ENCODE results near the gene MPPED1.

MPPED1 gene

GRCh38 chr22:43514476-43515157 lies 102.8 kb downstream of the MPPED1 start:
- Histone ChIP-seq H3K9me3 (ENCODE audit: control insufficient read depth, insufficient read depth, low read depth, low read length) (no peaks in the 10 kb centered on the region), H3K36me3 (ENCODE audit: control insufficient read depth, insufficient read depth, low read length) (no peaks in the 10 kb centered on the region), H3K27ac (ENCODE audit: low read depth, low read length) (no peak overlapping the region), H3K4me1 (ENCODE audit: control insufficient read depth, insufficient read depth, low read length) (no peaks in the 10 kb centered on the region), H3K9ac (ENCODE audit: low read length) (no peak overlapping the region), H3K27me3 (ENCODE audit: control insufficient read depth, insufficient read depth, low read length) (no peaks in the 10 kb centered on the region), H3K4me3 (ENCODE audit: low read depth, low read length) (no peak overlapping the region)

DNA sequence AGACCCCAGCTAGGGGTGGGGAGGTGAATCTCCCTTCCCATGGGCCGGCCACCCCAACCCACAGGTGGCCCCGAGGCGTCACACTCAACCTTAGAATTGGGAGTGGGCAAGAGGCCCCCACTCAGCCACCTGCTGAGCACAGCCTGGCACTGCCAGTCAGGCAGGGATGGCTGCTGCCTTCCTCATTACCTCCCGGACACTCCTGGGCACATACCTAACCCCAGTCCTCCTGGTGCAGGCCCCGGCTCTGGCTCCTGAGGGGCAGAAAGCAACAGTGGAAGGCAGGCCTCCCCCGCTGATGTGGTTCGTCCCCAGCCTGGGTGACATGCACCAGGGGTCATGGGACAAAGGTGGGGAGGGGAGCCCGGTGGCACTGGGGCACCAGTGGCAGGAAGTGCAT lies 103.6 kb downstream of the MPPED1 start:
- no peak overlapping the region for H3K9ac ChIP-seq (ENCODE audit: low read length)
- no peaks in the 10 kb centered on the region for H3K4me1 ChIP-seq (ENCODE audit: control insufficient read depth, insufficient read depth, low read length)
- no peak overlapping the region for H3K27ac ChIP-seq (ENCODE audit: low read depth, low read length)
- no peaks in the 10 kb centered on the region for H3K9me3 ChIP-seq (ENCODE audit: control insufficient read depth, insufficient read depth, low read depth, low read length)
- H3K36me3 ChIP-seq (ENCODE audit: control insufficient read depth, insufficient read depth, low read length) = no peaks in the 10 kb centered on the region
- H3K27me3 ChIP-seq (ENCODE audit: control insufficient read depth, insufficient read depth, low read length) = no peaks in the 10 kb centered on the region
- no peak overlapping the region for H3K4me3 ChIP-seq (ENCODE audit: low read depth, low read length)

DNA sequence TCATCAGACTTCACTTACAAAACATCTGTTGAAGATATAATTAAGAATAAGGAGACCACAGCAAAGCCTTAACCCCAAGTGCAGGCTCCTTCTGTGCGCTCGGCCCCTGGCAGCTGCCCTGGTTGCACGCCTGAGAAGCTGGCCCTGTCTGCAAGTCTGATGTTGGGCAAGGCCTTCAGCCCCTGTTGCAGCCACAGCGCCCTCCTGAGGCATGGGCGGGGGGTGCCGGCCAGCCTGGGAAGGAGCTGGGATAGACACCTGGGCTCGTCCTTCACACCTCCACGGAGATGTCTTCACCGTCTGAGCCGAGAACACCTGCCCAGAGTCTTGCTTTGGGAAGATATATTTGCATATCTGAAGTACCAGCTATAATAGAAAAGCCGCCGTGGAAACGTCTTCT lies 104.1 kb downstream of the MPPED1 start:
- Histone ChIP-seq H3K9ac (ENCODE audit: low read length) (no peak overlapping the region), H3K27ac (ENCODE audit: low read depth, low read length) (no peak overlapping the region), H3K27me3 (ENCODE audit: control insufficient read depth, insufficient read depth, low read length) (no peaks in the 10 kb centered on the region), H3K9me3 (ENCODE audit: control insufficient read depth, insufficient read depth, low read depth, low read length) (no peaks in the 10 kb centered on the region), H3K4me1 (ENCODE audit: control insufficient read depth, insufficient read depth, low read length) (no peaks in the 10 kb centered on the region), H3K4me3 (ENCODE audit: low read depth, low read length) (no peak overlapping the region), H3K36me3 (ENCODE audit: control insufficient read depth, insufficient read depth, low read length) (no peaks in the 10 kb centered on the region)

- no peak overlapping the region for H3K9ac ChIP-seq (ENCODE audit: low read length)
- H3K36me3 ChIP-seq (ENCODE audit: control insufficient read depth, insufficient read depth, low read length) = no peaks in the 10 kb centered on the region
- H3K4me1 ChIP-seq (ENCODE audit: control insufficient read depth, insufficient read depth, low read length) = no peaks in the 10 kb centered on the region
- H3K27ac ChIP-seq (ENCODE audit: low read depth, low read length) = no peak overlapping the region
- no peaks in the 10 kb centered on the region for H3K9me3 ChIP-seq (ENCODE audit: control insufficient read depth, insufficient read depth, low read depth, low read length)
- H3K27me3 ChIP-seq (ENCODE audit: control insufficient read depth, insufficient read depth, low read length) = no peaks in the 10 kb centered on the region
- H3K4me3 ChIP-seq (ENCODE audit: low read depth, low read length) = no peak overlapping the region
Observed at GRCh38 chr22:43516386-43516785, 104.6 kb downstream of the MPPED1 start.

DNA sequence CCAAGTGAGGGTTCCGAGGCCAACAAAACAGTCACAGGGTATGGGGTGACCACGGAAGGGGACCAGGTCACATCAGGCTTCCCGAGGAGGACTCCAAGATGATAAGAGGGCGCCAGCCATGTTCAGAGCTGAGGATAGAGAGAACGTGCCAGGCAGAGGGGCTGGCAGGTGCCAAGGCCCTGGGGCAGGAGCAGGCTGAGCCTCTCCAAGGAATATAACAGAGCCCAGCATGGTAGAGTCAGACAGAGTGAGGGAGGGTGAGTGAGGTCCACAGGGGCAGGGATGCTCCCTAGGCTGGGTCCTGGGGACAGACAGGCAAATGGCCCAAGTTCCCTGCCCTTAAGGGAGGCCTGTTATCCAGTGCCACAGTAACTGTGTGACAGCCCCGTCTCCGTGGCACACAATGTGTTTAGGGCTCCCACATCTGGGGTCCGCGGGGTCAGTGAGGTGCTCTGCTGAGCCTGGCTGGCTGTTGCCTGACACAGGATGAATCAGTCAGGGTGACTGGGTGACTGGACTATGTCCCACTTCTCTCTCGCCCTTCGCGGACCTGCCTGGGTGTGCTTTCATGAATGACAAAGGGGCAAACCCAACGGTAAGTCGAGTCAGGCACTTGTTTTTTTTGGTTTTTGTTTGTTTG lies 105.3 kb downstream of the MPPED1 start:
- Histone ChIP-seq H3K9ac (ENCODE audit: low read length) (no peak overlapping the region), H3K4me1 (ENCODE audit: control insufficient read depth, insufficient read depth, low read length) (no peaks in the 10 kb centered on the region), H3K9me3 (ENCODE audit: control insufficient read depth, insufficient read depth, low read depth, low read length) (no peaks in the 10 kb centered on the region), H3K27ac (ENCODE audit: low read depth, low read length) (no peak overlapping the region), H3K4me3 (ENCODE audit: low read depth, low read length) (no peak overlapping the region), H3K27me3 (ENCODE audit: control insufficient read depth, insufficient read depth, low read length) (no peaks in the 10 kb centered on the region), H3K36me3 (ENCODE audit: control insufficient read depth, insufficient read depth, low read length) (no peaks in the 10 kb centered on the region)

GRCh38 chr22:43520632-43521039 lies 108.8 kb downstream of the MPPED1 start:
- no peak overlapping the region for H3K9ac ChIP-seq (ENCODE audit: low read length)
- no peaks in the 10 kb centered on the region for H3K9me3 ChIP-seq (ENCODE audit: control insufficient read depth, insufficient read depth, low read depth, low read length)
- no peaks in the 10 kb centered on the region for H3K27me3 ChIP-seq (ENCODE audit: control insufficient read depth, insufficient read depth, low read length)
- H3K27ac ChIP-seq (ENCODE audit: low read depth, low read length) = no peak overlapping the region
- no peaks in the 10 kb centered on the region for H3K4me1 ChIP-seq (ENCODE audit: control insufficient read depth, insufficient read depth, low read length)
- no peaks in the 10 kb centered on the region for H3K36me3 ChIP-seq (ENCODE audit: control insufficient read depth, insufficient read depth, low read length)
- H3K4me3 ChIP-seq (ENCODE audit: low read depth, low read length) = no peak overlapping the region

DNA sequence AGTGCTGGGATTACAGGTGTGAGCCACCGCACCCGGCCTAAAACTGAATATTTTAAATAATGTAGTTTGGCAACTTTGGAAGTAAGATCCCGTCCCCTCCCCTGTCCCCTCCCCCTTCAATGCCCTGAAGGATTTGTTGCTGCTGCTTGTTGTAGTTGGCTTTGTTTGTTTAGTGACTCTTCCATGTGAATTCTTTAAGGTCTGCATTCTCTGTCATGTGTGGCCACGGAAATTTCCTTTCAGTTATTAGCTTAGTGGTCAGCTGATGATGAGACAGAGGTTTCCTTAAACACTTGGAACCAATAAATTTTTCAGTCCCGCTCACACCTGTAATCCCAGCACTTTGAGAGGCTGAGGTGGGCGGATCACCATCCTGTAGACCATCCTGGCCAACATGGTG lies 109.9 kb downstream of the MPPED1 start:
- H3K36me3 ChIP-seq (ENCODE audit: control insufficient read depth, insufficient read depth, low read length) = no peaks in the 10 kb centered on the region
- H3K4me3 ChIP-seq (ENCODE audit: low read depth, low read length) = no peak overlapping the region
- H3K9ac ChIP-seq (ENCODE audit: low read length) = no peak overlapping the region
- H3K27ac ChIP-seq (ENCODE audit: low read depth, low read length) = no peak overlapping the region
- H3K4me1 ChIP-seq (ENCODE audit: control insufficient read depth, insufficient read depth, low read length) = no peaks in the 10 kb centered on the region
- H3K27me3 ChIP-seq (ENCODE audit: control insufficient read depth, insufficient read depth, low read length) = no peaks in the 10 kb centered on the region
- H3K9me3 ChIP-seq (ENCODE audit: control insufficient read depth, insufficient read depth, low read depth, low read length) = no peaks in the 10 kb centered on the region

DNA sequence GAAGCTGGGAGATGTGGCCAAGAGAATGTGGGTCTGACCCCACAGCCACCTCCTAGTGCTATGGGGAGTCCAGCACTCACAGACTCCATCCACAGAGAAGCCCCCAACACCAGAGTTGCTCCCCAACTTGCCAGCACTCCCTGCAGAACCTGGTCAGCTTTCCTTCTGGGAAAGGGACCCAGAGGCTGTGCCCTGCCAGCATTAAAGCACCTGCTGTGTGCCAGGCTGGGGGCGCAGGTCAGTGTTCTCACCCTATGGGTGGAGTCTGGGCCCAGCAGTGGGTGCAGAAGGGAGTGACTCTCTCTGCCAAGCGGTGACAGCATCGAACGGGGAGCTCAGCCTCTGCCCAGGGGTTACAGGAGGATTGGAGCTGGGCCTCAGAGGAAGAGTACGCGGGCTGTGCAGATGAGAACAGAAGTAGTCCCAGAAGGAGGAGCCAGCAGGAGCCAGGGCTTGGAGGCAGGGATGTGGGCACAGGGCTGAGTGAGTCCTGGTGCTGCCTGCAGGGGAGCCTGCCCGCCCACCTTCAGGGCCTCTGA lies 114.4 kb downstream of the MPPED1 start:
- H3K27me3 ChIP-seq (ENCODE audit: control insufficient read depth, insufficient read depth, low read length) = no peaks in the 10 kb centered on the region
- no peak overlapping the region for H3K4me3 ChIP-seq (ENCODE audit: low read depth, low read length)
- no peak overlapping the region for H3K27ac ChIP-seq (ENCODE audit: low read depth, low read length)
- H3K9ac ChIP-seq (ENCODE audit: low read length) = no peak overlapping the region
- H3K4me1 ChIP-seq (ENCODE audit: control insufficient read depth, insufficient read depth, low read length) = peaks cover 10% of the 10 kb centered on the region; the same call in 1 of the 2 replicates
- no peaks in the 10 kb centered on the region for H3K36me3 ChIP-seq (ENCODE audit: control insufficient read depth, insufficient read depth, low read length)
- no peaks in the 10 kb centered on the region; the same call in 1 of the 2 replicates for H3K9me3 ChIP-seq (ENCODE audit: control insufficient read depth, insufficient read depth, low read depth, low read length)

- no peaks in the 10 kb centered on the region for H3K27me3 ChIP-seq (ENCODE audit: control insufficient read depth, insufficient read depth, low read length)
- H3K9me3 ChIP-seq (ENCODE audit: control insufficient read depth, insufficient read depth, low read depth, low read length) = no peaks in the 10 kb centered on the region; the same call in 1 of the 2 replicates
- H3K36me3 ChIP-seq (ENCODE audit: control insufficient read depth, insufficient read depth, low read length) = no peaks in the 10 kb centered on the region
- H3K9ac ChIP-seq (ENCODE audit: low read length) = no peak overlapping the region
- H3K4me1 ChIP-seq (ENCODE audit: control insufficient read depth, insufficient read depth, low read length) = peaks cover 10% of the 10 kb centered on the region; the same call in 1 of the 2 replicates
- H3K27ac ChIP-seq (ENCODE audit: low read depth, low read length) = no peak overlapping the region
- H3K4me3 ChIP-seq (ENCODE audit: low read depth, low read length) = no peak overlapping the region
Observed at GRCh38 chr22:43526946-43527345, 115.1 kb downstream of the MPPED1 start.

- no peak overlapping the region for H3K4me3 ChIP-seq (ENCODE audit: low read depth, low read length)
- no peaks in the 10 kb centered on the region for H3K27me3 ChIP-seq (ENCODE audit: control insufficient read depth, insufficient read depth, low read length)
- H3K4me1 ChIP-seq (ENCODE audit: control insufficient read depth, insufficient read depth, low read length) = peaks cover 10% of the 10 kb centered on the region; the same call in 1 of the 2 replicates
- H3K9me3 ChIP-seq (ENCODE audit: control insufficient read depth, insufficient read depth, low read depth, low read length) = no peaks in the 10 kb centered on the region; the same call in 1 of the 2 replicates
- no peak overlapping the region for H3K9ac ChIP-seq (ENCODE audit: low read length)
- no peak overlapping the region for H3K27ac ChIP-seq (ENCODE audit: low read depth, low read length)
- H3K36me3 ChIP-seq (ENCODE audit: control insufficient read depth, insufficient read depth, low read length) = no peaks in the 10 kb centered on the region
Observed at GRCh38 chr22:43528601-43529360, 117.0 kb downstream of the MPPED1 start.

- Histone ChIP-seq H3K9me3 (ENCODE audit: control insufficient read depth, insufficient read depth, low read depth, low read length) (no peaks in the 10 kb centered on the region; the same call in 1 of the 2 replicates), H3K4me3 (ENCODE audit: low read depth, low read length) (no peak overlapping the region), H3K36me3 (ENCODE audit: control insufficient read depth, insufficient read depth, low read length) (no peaks in the 10 kb centered on the region), H3K4me1 (ENCODE audit: control insufficient read depth, insufficient read depth, low read length) (peaks cover 10% of the 10 kb centered on the region; the same call in 1 of the 2 replicates), H3K27me3 (ENCODE audit: control insufficient read depth, insufficient read depth, low read length) (no peaks in the 10 kb centered on the region), H3K27ac (ENCODE audit: low read depth, low read length) (no peak overlapping the region), H3K9ac (ENCODE audit: low read length) (no peak overlapping the region)
Observed at GRCh38 chr22:43529461-43529860, 117.6 kb downstream of the MPPED1 start.
